Activated CD8-positive, alpha-beta memory T cell treated with anti-CD3 and anti-CD28 coated beads for 36 hours (primary cell): ENCODE data around the gene TAS2R20. TPM values are rescaled to one million over a fixed set of nuclear protein-coding genes. Genes with fewer than 3 reads are reported as not detected.
"Not testable (repeated sequence)": the region's sequence is repeated elsewhere in the genome, so short reads cannot be mapped to it uniquely, and the experiment has no call there.

Experiments used
- CTCF ChIA-PET: fragments of 350-600 bp; sonication (Branson Sonifier 250); formaldehyde crosslinking; loops from one replicate; lab custom pipeline; 2021; ENCODE audit warnings: antibody characterized with exemption; lab: Charles Lee
- POLR2A ChIA-PET: fragments of 350-600 bp; sonication (Branson Sonifier 250); formaldehyde crosslinking; loops from one replicate; lab custom pipeline; 2021; ENCODE audit warnings: antibody characterized with exemption; lab: Charles Lee
- total RNA-seq, 2 experiments: library from RNA; stranded (reverse); gene quantifications; one replicate each; pipeline ENCODE4 v1.2.3, GENCODE V29; 2021

Gene TAS2R20, protein sequence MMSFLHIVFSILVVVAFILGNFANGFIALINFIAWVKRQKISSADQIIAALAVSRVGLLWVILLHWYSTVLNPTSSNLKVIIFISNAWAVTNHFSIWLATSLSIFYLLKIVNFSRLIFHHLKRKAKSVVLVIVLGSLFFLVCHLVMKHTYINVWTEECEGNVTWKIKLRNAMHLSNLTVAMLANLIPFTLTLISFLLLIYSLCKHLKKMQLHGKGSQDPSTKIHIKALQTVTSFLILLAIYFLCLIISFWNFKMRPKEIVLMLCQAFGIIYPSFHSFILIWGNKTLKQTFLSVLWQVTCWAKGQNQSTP
- total RNA-seq = under 1 TPM; 0.38 to 0.89 TPM

DNA sequence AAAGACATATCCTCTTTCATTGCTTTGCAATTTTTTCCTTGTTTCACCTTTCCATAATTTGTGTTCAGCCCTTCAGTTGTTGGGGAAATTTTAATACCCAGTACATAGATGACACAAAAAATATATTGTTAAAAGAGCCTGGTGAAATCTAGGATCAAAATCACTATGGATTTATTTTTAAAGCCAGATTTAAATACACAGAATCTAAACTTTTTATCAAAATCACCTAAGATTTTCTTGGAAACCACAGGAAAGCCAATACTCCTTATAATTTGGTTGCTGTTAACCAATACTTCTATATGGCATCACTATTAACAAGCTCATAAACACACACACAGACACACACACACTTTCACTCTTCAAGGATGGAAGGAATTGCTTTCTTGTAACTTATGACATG, at the start of gene TAS2R20:
Gene TAS2R20 (minus strand): TSS at position 101 of the 400 bp plus-strand sequence. CDS start 429 bp downstream, outside the sequence.
- POLR2A ChIA-PET = no interaction called here
- CTCF ChIA-PET = no interaction called here

DNA sequence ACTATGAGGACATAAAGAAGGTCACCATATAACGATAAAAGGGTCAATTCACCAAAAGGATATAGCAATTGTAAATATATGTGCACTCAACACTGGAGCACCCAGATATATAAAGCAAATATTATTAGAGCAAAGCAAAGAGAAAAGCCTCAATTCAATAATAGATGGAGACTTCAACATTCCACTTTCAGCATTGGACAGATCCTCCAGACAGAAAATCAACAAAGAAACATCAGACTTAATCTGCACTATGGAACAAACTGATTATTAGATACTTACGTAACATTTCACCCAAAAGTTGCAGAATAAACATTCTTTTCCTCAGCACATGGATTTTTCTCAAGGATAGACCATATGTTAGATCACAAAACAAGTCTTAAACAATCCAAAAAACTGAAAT, 43.3 kb upstream of the TAS2R20 start:
- POLR2A ChIA-PET = not testable (repeated sequence)

DNA sequence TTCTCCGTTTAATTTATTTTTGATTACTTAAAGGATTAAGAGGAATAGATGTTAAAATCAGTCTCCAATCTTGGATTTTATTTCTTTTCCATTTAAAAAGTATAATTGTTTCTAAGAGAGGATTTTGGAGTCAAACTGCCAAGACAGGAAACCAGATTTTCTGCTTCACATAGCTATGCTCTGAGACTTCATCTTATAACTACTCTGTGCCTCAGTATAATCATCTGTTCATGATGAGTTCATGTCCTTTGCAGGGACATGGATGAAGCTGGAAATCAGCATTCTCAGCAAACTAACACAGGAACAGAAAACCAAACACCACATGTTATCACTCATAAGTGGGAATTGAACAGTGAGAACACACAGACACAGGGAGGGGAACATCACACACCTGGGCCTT, 42.1 kb upstream of the TAS2R20 start:
- ChIA-PET POLR2A (no interaction called here), CTCF (no interaction called here)

More for the DNA sequence above, 43.3 kb upstream of the TAS2R20 start:
- CTCF ChIA-PET = not testable (repeated sequence)

DNA sequence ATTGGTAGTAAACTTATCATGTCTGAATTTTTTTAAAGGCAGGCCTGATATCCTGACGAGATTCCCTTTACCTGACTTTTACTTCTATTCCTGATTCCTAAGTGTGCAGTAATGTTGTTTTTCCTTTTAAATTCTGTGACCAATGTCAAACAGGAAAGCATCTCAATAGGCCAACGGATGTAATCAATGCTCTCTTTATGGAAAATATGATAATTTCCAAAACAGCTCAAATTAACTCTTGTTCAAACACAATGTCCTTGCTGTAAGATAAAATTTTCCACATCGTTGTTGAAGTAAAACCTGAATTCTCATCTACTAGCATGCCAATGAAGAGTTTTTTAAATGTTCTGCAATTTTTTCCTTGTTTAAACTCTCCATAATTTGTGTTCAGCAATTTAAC, 41.1 kb upstream of the TAS2R20 start:
- POLR2A ChIA-PET = no interaction called here
- CTCF ChIA-PET = no interaction called here

DNA sequence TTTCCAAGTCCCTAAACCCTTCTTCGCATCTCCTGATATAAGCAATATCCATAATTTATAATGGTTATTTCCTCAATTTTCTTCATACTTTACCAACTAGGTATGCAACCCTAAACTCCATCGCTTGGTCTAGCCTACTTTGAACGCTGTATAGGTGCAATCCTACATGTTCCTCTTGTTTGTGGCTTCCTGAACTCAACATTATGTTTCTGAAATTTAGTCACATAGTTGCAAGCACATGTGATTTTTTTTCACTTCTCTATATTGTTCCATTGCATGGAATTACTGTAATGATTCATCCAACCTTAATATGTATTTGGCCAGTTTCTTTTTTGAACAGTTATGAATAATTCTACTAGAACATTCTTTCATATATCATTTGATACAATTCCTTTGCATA, 35.9 kb upstream of the TAS2R20 start:
- POLR2A ChIA-PET, CTCF ChIA-PET: not testable (repeated sequence)

DNA sequence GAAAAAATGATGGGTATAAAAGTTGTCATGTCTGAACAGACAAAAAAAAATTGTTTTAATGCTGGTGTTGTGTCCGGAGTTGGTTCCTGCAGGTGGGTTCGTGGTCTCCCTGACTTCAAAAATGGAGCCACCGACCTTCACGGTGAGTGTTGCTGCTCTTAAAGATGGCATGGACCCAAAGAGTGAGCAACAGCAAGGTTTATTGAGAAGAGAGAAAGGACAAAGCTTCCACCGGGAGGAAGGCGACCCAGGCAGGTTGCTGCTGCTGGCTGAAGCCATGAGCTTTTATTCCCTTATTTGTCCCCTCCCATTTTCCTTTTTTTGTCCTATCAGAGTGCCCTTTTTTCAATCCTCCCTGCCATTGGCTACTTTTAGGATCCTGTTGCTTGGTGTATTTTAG, 33.2 kb upstream of the TAS2R20 start, which contains the start of gene TAS2R31:
Gene TAS2R31 (minus strand): TSS at position 101 of the 400 bp plus-strand sequence. CDS start 72 bp downstream, at position 29.
- CTCF ChIA-PET = no interaction called here
- POLR2A ChIA-PET = no interaction called here

DNA sequence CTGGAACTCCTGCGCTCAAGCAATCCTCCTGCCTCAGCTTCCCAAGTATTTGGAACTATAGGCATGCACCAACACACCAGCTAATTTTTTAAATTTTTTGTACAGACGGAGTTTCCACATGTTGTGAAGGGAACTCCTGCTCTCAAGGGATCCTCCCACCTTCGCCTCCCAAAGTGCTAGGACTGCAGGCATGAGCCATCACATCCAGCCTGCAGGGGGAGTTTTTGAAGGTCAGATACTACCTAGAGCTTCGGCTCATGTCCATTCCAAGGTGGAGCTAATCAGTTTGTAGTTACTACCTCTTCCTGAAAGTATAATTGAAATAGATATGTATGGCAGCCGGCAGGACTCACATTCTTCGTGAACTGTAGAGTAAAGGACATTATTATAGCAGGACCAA, 28.0 kb upstream of the TAS2R20 start:
- POLR2A ChIA-PET = no interaction called here

DNA sequence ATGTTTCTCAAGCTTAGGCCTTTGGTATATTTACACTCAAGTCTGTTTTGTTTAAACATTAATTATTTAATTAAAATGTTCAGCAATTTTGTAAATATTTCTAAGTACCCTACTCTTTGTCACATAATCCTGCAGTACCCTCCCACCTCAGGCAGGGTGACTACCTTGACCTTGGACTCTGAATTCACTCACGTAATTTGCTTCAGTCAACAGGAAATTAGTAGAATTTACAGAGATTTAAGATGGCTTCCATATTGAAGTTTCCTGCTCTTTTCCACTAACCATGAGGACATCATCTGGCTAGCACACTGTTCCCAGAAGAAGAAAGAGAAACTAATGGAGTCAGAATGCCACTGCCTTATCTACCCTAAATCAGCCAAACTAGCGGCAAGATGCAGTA, 25.3 kb upstream of the TAS2R20 start:
- CTCF ChIA-PET = no interaction called here
- POLR2A ChIA-PET = no interaction called here

More for the DNA sequence above, 28.0 kb upstream of the TAS2R20 start:
- CTCF ChIA-PET = no interaction called here

DNA sequence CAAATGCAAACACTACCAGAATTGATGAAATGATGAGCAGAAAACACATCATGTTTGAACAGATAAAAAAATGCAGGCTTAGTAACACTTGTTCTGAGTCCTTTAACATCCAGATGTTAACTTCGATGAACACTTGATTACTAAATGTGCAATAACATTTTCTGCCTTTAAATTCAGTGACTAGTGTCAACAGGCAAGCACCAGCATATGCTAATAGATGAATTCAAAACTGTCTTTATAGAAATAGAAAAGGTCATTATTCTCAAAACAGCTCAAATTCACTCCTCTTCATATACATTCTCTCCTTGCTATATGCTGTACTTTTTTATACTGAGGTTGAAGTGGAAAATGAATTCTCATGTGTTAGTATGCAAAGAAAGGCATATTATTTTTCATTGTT, 24.4 kb upstream of the TAS2R20 start, which contains the start of gene TAS2R19:
Gene TAS2R19 (minus strand): TSS at position 101 of the 400 bp plus-strand sequence. CDS start 49 bp downstream, at position 52.
- POLR2A ChIA-PET = no interaction called here
- CTCF ChIA-PET = no interaction called here

DNA sequence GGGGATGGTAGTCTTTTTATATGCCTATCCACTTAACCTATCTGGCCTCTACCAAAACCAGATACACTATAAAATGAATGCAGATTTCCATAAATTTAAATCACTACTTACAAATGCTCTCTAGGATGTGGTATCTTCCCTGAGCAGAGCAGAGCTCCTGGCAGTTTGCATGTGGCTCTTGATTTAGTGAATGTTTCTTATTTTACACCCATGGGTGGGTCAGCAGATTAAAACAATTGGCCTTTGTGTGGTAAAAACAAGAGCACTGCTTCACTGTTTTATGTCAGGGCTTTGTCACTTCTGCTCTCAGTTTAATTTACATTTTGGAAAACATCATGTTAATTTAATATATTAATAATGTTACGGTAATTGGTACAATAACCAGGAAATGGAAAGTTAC, 18.8 kb upstream of the TAS2R20 start:
- POLR2A ChIA-PET = no interaction called here

DNA sequence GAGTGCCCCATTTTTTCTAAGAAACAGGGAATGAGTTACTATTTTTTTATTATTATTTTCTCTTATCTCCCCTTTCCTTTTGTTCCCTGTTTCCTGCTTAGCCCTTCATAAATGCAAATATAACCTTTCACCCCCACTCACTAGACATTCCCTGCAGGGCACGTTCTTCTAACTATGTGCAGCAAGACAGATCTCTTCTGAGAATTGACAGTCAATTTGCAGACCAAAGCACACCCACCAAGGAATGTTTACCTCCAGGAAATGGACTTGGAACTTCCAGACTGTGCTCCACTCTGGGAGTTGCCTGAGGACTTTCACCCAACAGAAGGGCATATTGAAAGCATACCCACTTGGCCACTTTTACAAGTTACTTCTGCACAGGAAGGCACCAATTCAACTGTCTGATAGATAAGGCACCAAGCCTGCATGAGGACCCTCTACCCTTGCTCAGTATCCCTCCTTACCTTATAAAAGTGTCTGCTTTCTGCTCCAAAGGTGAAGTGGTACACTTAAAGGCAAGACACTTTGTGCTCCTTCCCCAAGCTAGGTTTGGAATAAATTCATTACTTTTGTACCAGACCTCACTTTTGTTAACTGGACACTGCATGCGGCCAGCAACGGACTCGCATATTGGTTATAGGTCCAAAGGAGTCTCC, 17.8 kb upstream of the TAS2R20 start:
- ChIA-PET CTCF (no interaction called here), POLR2A (no interaction called here)

More for the DNA sequence above, 18.8 kb upstream of the TAS2R20 start:
- CTCF ChIA-PET = no interaction called here

DNA sequence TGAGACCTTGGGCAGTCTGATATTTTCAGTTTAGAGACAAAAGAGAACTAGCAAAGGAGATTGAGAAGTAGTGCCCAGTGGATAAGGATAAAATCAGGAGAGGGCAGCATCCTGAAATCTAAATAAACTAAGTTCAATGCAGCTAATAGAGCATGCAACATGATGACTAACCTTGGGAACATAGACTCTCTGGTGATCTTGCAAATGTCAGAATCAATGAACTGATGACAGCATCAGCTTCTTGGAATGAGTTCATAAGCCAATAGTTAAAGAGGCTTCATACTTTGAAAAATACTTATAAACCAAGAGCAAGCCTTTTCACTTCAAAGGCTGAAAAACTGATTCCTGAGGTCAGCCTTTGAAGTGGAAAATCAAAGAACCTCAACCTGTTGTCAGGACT, 16.1 kb upstream of the TAS2R20 start:
- ChIA-PET CTCF (no interaction called here), POLR2A (no interaction called here)

DNA sequence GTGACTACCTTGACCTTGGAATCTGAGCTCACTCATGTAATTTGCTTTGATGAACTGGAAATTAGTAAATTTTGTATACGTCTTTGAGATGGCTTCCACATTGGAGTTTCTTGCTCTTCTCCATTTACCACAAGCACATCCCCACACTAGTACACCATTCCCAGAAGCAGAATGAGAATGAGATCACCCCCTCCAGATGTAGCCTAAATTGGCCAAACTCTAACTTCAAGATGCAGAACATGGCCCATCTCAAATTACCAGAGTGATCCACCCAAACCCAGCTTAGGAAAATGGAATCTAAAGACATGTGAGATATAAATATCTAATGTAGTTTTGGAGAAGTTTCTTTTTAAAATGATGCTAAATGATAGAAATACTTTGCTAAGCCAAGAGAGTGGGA, 9.5 kb upstream of the TAS2R20 start:
- CTCF ChIA-PET = no interaction called here
- POLR2A ChIA-PET = no interaction called here

DNA sequence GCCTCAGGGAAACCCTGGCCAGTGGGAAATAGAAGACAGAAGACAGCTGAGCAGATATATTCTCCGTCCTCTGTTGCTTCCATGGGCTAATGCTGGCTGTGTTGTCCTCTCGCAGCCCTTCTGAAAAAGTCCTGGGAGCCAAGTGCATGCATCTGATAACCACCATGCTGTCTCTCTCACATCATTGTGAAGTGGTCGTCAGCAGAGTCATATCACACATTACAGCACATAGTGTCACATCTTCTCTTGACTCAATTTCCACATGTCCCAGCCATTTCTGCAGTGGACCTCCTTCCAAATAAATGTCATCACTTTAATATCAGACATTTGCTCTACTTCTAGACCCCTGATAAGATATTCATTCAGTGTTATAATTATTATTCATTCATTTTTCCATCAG, 3.8 kb downstream of the TAS2R20 start:
- POLR2A ChIA-PET = no interaction called here
- CTCF ChIA-PET = no interaction called here

DNA sequence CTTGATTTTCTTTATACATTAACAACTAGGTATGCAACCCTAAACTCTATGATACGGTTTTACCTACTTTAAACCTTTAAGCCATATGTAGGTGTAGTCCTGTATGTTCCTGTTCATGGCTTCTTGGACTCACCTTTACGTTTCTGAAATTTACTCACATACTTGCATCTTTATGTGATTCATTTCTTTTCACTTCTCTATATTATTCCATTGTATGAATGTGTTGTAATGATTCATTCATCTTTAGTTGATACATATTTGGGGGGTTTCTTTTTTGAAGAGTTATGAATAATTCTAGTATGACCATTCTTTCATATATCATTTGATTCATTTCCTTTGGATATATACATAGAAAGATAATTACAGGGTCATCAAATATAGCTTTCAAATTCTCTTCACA, 9.0 kb downstream of the TAS2R20 start:
- POLR2A ChIA-PET = interaction anchor here (1.6 kb wide), 1 partner anchor 182 kb away, joined by 3 read pairs; the partner anchor contains the start of gene SMIM10L1
- CTCF ChIA-PET = no interaction called here

DNA sequence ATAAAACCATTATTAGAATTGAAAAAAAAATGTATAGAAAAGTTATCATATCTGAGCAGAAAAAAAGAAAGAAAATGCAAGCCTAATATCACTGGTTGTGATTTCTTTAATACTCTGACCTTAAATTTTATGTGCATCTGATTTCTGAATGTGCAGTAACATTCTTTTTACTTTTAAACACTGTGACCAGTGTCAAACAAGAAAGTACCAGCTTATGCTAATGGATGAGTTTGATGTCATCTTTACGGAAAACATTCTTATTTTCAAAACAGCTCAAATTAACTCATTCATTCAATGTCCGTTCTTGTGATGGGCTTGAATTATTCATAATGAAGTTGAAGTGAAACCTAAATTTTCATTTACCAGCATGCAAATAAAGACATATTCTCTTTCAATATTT, 11.3 kb downstream of the TAS2R20 start, which contains the start of gene TAS2R50:
Gene TAS2R50 (minus strand): TSS at position 101 of the 400 bp plus-strand sequence. CDS start 52 bp downstream, at position 49.
- ChIA-PET POLR2A (no interaction called here), CTCF (no interaction called here)

DNA sequence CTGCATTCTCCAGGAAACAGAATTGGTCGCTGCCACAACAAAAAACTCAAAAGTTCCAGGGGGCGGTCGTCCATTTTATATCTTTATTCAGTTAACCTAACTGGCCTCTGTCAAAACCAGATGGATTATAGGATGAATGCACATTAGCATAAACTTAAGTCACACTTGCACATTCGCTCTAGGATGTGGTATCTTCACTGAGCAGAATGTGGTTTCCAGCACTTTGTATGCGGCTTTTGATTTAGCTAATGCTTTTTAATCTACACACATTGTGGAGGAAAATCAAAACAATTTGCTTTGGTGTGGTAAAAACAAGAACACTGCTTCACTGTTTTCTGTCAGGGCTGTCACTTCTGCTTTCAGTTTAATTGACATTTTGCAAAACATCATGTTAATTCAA, 15.9 kb downstream of the TAS2R20 start:
- POLR2A ChIA-PET = interaction anchor here (0.9 kb wide), 1 partner anchor 189 kb away, joined by 4 read pairs; the partner anchor contains the start of gene SMIM10L1
- CTCF ChIA-PET = interaction anchor here (0.6 kb wide), 1 partner anchor 198 kb away, joined by 3 read pairs; no protein-coding TSS in a partner anchor

DNA sequence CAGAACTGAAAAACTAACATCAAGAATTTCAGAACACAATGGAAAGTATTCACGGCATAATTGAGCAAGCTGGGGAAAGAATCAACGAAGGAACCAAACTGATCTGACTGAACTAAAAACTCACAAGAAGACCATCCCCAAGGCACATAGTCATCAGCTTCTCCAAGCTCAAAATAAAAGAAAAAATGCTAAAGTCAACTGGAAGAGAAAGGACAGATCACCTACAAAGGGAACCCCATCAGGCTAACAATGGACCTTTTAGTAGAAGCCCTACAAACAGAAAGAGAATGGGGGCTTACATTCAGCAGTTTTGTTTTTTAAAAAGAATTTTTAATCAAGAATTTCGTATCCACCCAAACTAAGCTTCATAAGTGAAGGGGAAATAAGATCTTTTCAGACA, 23.1 kb downstream of the TAS2R20 start:
- ChIA-PET CTCF (no interaction called here), POLR2A (no interaction called here)

DNA sequence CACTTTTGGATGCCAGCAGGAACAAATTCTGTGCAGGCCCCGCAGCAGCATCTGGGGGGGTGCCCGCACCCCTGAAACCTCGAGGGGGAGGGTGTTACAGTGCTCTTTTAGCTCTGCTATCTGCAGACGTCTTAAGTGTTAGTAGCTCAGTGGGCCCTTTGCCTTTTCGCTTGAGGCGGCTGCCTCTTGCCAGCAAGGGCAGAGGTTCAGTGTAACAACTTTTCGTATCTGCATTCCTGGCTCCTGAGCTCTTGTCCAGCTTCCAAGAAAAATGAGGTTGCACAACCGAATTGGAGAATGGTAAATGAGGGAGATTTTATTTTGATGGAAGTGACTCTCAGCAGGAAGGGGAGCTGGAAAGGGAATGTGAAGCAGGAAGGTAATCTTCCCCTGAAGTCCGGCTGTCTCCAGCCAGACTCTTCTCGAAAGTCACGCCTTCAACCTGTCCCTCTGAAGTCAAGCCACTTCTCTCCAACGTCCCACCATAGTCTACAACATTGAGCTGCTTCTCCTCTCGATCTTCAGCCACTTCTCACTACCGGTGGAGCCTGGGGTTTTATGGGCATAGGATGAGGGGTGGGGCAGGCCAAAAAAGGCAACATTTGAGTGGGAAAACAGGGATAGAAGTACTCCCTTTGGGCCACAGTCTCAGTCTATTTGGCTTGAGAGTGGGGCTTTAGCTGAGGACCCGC, 29.2 kb downstream of the TAS2R20 start:
- POLR2A ChIA-PET = no interaction called here

DNA sequence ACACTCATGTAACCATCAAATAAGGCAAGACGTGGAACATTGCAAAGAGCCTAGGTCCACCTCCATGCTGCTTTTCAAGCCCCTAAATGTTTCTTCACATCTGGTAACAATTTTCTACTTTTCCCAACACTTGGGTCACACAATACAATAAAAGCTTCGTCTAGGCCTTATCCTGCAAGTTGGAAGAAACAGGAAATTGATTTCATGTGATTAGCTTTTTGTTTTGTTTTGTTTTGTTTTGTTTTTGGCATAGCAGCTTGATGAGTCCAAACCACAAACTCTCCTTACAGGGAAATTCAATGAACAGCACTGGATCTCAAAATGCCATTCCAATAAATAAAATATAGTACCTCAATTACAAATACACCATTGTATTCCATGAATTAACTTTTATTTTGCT, 30.7 kb downstream of the TAS2R20 start:
- ChIA-PET CTCF (no interaction called here), POLR2A (no interaction called here)

More for the DNA sequence above, 29.2 kb downstream of the TAS2R20 start:
- CTCF ChIA-PET = interaction anchor here (0.6 kb wide), 1 partner anchor 355 kb away, joined by 4 read pairs; no protein-coding TSS in a partner anchor
